Esophagus squamous epithelium (tissue), 4 donors: ENCODE measurements around the gene PDE9A.

ENCODE experiments used
- POLR2A ChIP-seq, 4 donors: fragments of 450-650 bp; IDR thresholded peaks; one replicate each; pipeline ENCODE4 v1.6.1; 2017; ENCODE audit warnings: antibody characterized with exemption in 4 of 4, mild to moderate bottlenecking in 4 of 4, moderate library complexity in 3 of 4
- TF ChIP-seq, protein P1 (sequence below), 6 experiments: fragments of 450-650 bp in 4 of 6; fragments of 200-600 bp in 2 of 6; sonication (generic) in 2 of 6; IDR thresholded peaks; one replicate each; pipeline ENCODE4 v1.5.1; 2016 to 2019; ENCODE audit warnings: antibody characterized with exemption in 6 of 6, mild to moderate bottlenecking in 4 of 6, moderate library complexity in 4 of 6

DNA sequence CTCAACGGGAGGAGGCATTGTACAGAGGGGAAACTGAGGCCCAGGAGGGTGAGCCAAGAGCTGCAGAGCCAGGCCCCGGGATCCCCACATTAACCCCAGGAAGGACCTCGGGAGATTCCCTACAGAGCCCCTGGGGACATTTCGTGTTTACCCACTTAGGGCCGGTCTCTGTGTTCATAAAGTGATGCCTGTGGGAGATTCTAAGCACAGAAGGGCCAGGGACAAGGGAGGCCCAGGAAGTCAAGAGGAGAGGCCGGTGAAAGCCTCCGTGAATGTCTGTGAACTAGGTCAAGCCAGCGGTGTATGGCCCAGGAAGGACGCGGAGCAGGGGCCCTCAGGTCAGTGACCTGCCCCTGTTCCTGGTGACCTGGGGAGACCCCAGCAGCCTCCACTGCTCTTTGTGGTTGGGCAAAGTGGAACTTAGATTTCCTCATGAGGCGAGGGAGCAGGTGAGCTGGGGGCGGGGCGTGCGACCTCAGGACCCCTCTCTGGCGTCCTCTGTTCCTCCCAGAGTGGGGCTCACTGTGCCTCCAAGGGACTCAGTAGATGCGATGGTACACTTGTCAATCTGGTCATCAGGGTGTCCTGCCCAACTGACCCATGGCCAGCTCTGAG, 34.9 kb downstream of the PDE9A start:
- no peak for TF ChIP-seq POLR2A (IDR thresholded peaks at IDR 0.05)
- TF ChIP-seq, protein P1, sequence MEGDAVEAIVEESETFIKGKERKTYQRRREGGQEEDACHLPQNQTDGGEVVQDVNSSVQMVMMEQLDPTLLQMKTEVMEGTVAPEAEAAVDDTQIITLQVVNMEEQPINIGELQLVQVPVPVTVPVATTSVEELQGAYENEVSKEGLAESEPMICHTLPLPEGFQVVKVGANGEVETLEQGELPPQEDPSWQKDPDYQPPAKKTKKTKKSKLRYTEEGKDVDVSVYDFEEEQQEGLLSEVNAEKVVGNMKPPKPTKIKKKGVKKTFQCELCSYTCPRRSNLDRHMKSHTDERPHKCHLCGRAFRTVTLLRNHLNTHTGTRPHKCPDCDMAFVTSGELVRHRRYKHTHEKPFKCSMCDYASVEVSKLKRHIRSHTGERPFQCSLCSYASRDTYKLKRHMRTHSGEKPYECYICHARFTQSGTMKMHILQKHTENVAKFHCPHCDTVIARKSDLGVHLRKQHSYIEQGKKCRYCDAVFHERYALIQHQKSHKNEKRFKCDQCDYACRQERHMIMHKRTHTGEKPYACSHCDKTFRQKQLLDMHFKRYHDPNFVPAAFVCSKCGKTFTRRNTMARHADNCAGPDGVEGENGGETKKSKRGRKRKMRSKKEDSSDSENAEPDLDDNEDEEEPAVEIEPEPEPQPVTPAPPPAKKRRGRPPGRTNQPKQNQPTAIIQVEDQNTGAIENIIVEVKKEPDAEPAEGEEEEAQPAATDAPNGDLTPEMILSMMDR (IDR thresholded peaks at IDR 0.05), result no peak
